Calu3 (cell line): ENCODE data around the gene TBC1D24. TPM values are rescaled to one million over a fixed set of nuclear protein-coding genes. Genes with fewer than 3 reads are reported as not detected.

Experiments used
- BruUV-seq: library from RNA; stranded (reverse); fragments of 400-500 nt; replicated peaks from 2 replicates; lab custom pipeline; 2021; lab: Mats Ljungman, UMichigan
- CTCF ChIA-PET: fragments of 300-600 bp; sonication (Branson Sonifier 250); formaldehyde crosslinking; loops from one replicate; lab custom pipeline; 2022; ENCODE audit warnings: antibody characterized with exemption; lab: Charles Lee
- DNase-seq: peaks from one replicate; pipeline ENCODE4 v3.0.0; 2022
- H3K27ac Mint-ChIP-seq: one replicate; pipeline ENCODE4 v1.8.0; 2022; ENCODE audit warnings: mixed read lengths; ENCODE audit not compliant: unreplicated experiment
- H3K27me3 Mint-ChIP-seq: one replicate; pipeline ENCODE4 v1.8.0; 2022; ENCODE audit warnings: mixed read lengths; ENCODE audit not compliant: unreplicated experiment
- H3K36me3 Mint-ChIP-seq: one replicate; pipeline ENCODE4 v1.8.0; 2022; ENCODE audit warnings: mild to moderate bottlenecking, moderate library complexity, mixed read lengths; ENCODE audit not compliant: insufficient read depth, unreplicated experiment
- H3K4me1 Mint-ChIP-seq: one replicate; pipeline ENCODE4 v1.8.0; 2022; ENCODE audit warnings: mild to moderate bottlenecking, low read depth, mixed read lengths; ENCODE audit not compliant: unreplicated experiment
- H3K4me3 Mint-ChIP-seq: one replicate; pipeline ENCODE4 v1.8.0; 2022; ENCODE audit warnings: mild to moderate bottlenecking, low read depth, moderate library complexity, mixed read lengths; ENCODE audit not compliant: unreplicated experiment
- H3K9me3 Mint-ChIP-seq: one replicate; pipeline ENCODE4 v1.8.0; 2022; ENCODE audit warnings: low read depth, mixed read lengths; ENCODE audit not compliant: unreplicated experiment
- intact Hi-C: fragments of 100-400 bp; cut with micrococcal nuclease; formaldehyde crosslinking; loops from one replicate; pipeline ENCODE4 v1.10.0; 2022; ENCODE audit not compliant: unreplicated experiment
- total RNA-seq: library from RNA; stranded (reverse); gene quantifications from 2 replicates; pipeline ENCODE4 v1.2.3, GENCODE V29; 2022
- TF ChIP-seq, protein P1 (sequence below): fragments of 200-600 bp; IDR thresholded peaks from one replicate; pipeline ENCODE4 v1.8.0; 2022; ENCODE audit warnings: antibody characterized with exemption; ENCODE audit not compliant: unreplicated experiment

Gene TBC1D24
- total RNA-seq, 1 experiment from 2014 or later, result 33.3 TPM

DNA sequence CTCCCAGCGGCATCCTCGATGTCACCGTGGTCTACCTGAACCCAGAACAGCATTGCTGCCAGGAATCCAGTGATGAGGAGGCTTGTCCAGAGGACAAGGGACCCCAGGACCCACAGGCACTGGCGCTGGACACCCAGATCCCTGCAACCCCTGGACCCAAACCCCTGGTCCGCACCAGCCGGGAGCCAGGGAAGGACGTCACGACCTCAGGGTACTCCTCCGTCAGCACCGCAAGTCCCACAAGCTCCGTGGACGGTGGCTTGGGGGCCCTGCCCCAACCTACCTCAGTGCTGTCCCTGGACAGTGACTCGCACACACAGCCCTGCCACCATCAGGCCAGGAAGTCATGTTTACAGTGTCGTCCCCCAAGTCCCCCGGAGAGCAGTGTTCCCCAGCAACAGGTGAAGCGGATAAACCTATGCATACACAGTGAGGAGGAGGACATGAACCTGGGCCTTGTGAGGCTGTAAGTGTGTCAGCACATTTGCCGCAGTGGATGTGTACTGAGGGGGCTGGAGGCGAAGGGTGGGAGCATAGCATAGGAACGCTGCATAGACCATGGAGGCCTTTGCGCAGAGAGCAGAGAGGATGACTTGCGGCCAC is 18.3 kb upstream of the TBC1D24 start:
- H3K4me1 Mint-ChIP-seq, result peaks cover 21% of the 10 kb centered on the region
- peaks cover 71% of the 10 kb centered on the region for H3K36me3 Mint-ChIP-seq
- no peak for DNase-seq
- intact Hi-C loops, result no loop called here
- H3K4me3 Mint-ChIP-seq, result no peak overlapping the region
- BruUV-seq, result no TSS peak
- TF ChIP-seq, protein P1, sequence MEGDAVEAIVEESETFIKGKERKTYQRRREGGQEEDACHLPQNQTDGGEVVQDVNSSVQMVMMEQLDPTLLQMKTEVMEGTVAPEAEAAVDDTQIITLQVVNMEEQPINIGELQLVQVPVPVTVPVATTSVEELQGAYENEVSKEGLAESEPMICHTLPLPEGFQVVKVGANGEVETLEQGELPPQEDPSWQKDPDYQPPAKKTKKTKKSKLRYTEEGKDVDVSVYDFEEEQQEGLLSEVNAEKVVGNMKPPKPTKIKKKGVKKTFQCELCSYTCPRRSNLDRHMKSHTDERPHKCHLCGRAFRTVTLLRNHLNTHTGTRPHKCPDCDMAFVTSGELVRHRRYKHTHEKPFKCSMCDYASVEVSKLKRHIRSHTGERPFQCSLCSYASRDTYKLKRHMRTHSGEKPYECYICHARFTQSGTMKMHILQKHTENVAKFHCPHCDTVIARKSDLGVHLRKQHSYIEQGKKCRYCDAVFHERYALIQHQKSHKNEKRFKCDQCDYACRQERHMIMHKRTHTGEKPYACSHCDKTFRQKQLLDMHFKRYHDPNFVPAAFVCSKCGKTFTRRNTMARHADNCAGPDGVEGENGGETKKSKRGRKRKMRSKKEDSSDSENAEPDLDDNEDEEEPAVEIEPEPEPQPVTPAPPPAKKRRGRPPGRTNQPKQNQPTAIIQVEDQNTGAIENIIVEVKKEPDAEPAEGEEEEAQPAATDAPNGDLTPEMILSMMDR, result no peak
- no peaks in the 10 kb centered on the region for H3K27me3 Mint-ChIP-seq
- CTCF ChIA-PET, result no interaction called here
- no peaks in the 10 kb centered on the region for H3K9me3 Mint-ChIP-seq
- H3K27ac Mint-ChIP-seq, result no peak overlapping the region

DNA sequence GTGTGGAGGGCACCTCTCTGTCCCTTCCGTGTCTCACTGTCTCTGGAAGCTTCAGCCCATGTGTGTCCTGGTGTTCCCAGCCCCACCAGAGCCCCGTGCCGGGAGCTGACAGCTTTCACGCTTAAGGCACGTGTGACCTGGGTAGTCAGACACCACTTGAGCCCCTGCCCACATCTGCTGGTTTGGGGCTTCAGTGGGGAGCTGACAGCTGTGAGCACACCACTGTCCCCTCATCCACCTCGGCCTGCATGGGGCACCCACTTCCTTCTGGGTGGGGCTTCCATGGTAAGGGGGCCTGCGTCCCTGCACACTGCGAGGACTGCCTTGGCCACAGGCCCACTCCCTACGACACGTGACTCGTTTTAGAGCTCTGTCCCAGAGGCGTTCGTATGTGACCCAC is 17.7 kb upstream of the TBC1D24 start:
- BruUV-seq, result no TSS peak
- no peaks in the 10 kb centered on the region for H3K27me3 Mint-ChIP-seq
- no peak overlapping the region for H3K4me3 Mint-ChIP-seq
- peaks cover 21% of the 10 kb centered on the region for H3K4me1 Mint-ChIP-seq
- CTCF ChIA-PET, result interaction anchor here (0.5 kb wide), 1 partner anchor 231 kb away, joined by 5 read pairs; no protein-coding TSS in a partner anchor
- H3K9me3 Mint-ChIP-seq, result no peaks in the 10 kb centered on the region
- H3K27ac Mint-ChIP-seq, result no peak overlapping the region
- intact Hi-C loops, result no loop called here
- peaks cover 65% of the 10 kb centered on the region for H3K36me3 Mint-ChIP-seq
- TF ChIP-seq, protein P1, result no peak
- no peak for DNase-seq

DNA sequence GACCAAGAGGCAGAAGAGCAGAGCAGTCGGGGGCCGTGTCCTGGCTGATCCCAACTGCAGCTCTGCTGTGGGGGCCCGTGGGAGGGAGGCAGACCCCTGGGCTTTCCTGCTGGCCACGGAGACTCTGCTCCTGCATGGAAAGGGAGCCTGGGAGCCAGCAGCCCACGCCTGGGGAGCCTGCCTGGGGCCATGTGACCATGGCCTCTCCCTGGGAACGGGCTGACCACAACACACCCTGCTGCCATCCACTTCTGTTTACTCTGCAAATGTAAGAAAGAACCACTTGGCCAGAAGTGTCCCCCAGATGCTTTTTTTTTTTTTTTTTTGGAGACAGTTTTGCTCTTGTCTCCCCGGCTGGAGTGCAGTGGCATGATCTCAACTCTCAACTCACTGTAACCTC is 17.0 kb upstream of the TBC1D24 start:
- Mint-ChIP-seq H3K27me3 (no peaks in the 10 kb centered on the region), H3K4me3 (no peak overlapping the region), H3K36me3 (peaks cover 62% of the 10 kb centered on the region), H3K9me3 (no peaks in the 10 kb centered on the region), H3K4me1 (peaks cover 21% of the 10 kb centered on the region), H3K27ac (no peak overlapping the region)
- BruUV-seq, result no TSS peak
- TF ChIP-seq, protein P1, result no peak
- CTCF ChIA-PET, result interaction anchor here (0.5 kb wide), 1 partner anchor 232 kb away, joined by 5 read pairs; no protein-coding TSS in a partner anchor
- intact Hi-C loops, result no loop called here
- no peak for DNase-seq

DNA sequence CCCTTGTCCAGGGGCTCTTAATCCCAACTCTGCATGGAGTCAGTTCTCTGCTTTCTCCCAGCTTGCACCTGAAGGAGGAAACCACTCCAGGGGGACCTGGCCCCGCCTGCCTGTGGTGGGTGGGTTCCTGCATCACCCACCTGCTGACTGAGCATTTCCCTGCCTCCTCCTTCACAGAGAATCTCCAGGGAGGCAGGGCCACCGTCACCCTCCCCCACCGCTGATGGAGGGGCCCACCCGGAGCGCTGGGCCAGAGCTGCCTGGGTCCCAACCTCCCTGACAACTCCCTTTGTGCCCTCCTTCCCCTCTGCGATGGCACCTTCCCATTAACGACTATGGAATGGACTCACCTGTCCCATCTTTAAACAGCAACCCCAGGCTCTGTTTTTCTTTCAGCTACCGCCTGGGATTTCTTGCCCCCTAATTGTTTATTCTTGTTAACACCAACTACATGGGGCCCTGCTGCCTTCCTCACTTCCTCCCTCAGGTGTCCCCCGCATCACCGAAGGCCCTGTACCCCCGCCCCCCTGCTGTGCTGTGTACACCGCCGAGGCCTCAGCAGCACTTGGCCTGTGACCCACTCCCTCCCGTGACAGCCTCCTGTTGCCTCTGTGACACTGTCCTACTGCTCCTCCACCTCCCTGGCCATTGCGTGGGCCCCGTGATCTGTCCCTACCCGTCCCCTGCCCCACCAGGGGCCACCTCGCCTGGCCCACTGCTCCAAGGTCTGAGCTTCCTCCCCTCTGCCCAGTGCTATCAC is 15.9 kb upstream of the TBC1D24 start:
- peaks cover 21% of the 10 kb centered on the region for H3K4me1 Mint-ChIP-seq
- TF ChIP-seq, protein P1, result no peak
- no peaks in the 10 kb centered on the region for H3K9me3 Mint-ChIP-seq
- peak overlapping the region; percentile 66 for H3K27ac Mint-ChIP-seq
- BruUV-seq, result no TSS peak
- no peaks in the 10 kb centered on the region for H3K27me3 Mint-ChIP-seq
- CTCF ChIA-PET, result interaction anchor here (0.5 to 1.5 kb wide), 4 partner anchors 9 to 138 kb away, joined by 3 to 7 read pairs (median 4); no protein-coding TSS in a partner anchor
- intact Hi-C loops, result no loop called here
- DNase-seq, result peak; percentile 36
- peak overlapping the region; percentile 93 for H3K4me3 Mint-ChIP-seq
- H3K36me3 Mint-ChIP-seq, result peaks cover 61% of the 10 kb centered on the region
